Omental fat pad (tissue), 4 donors: Measurements from ENCODE around the gene CLDN2. TPM values are rescaled to one million over a fixed set of nuclear protein-coding genes. Genes with fewer than 3 reads are reported as not detected.

Experiments
- ATAC-seq: fragments of 150-250 bp; one replicate; pipeline ENCODE4 v1.9.1; 2016; ENCODE audit warnings: mild to moderate bottlenecking, moderate library complexity; ENCODE audit not compliant: low FRiP score
- DNase-seq: peaks from one replicate; pipeline ENCODE4 v3.0.0-alpha.2; 2019; ENCODE audit warnings: low spot score
- CTCF ChIP-seq, 3 donors: fragments of 450-650 bp; IDR thresholded peaks; one replicate each; pipeline ENCODE4 v1.5.1; 2016 to 2017; ENCODE audit warnings: antibody characterized with exemption in 3 of 3, mild to moderate bottlenecking in 3 of 3, moderate library complexity in 2 of 3
- total RNA-seq, 4 donors: library from RNA; depleted of rRNA; stranded (reverse); fragments of >200 nt; gene quantifications; one replicate each; pipeline ENCODE4 v1.1.0, GENCODE V29; 2016

Gene CLDN2
- total RNA-seq, 4 donors from 2014 or later: 0.24 to 2.4 (median 0.30) TPM

- no peak for TF ChIP-seq CTCF (IDR thresholded peaks at IDR 0.05)
- DNase-seq (no peak), ATAC-seq (no peak)
These were observed 28.4 kb downstream of the CLDN2 start for GRCh38 chrX:106948641-106949040.

- no peak for ATAC-seq
- DNase-seq: no peak
- TF ChIP-seq CTCF (IDR thresholded peaks at IDR 0.05): no peak
These were observed 29.2 kb downstream of the CLDN2 start for GRCh38 chrX:106949366-106949765.

GRCh38 chrX:106950381-106950780 is 30.2 kb downstream of the CLDN2 start:
- TF ChIP-seq CTCF (IDR thresholded peaks at IDR 0.05): no peak
- DNase-seq (no peak), ATAC-seq (no peak)

- no peak for DNase-seq
- ATAC-seq: no peak
- TF ChIP-seq CTCF (IDR thresholded peaks at IDR 0.05): no peak
These were observed 31.0 kb downstream of the CLDN2 start for GRCh38 chrX:106951230-106951629.

GRCh38 chrX:106952089-106952488 is 31.9 kb downstream of the CLDN2 start:
- DNase-seq: no peak
- no peak for TF ChIP-seq CTCF (IDR thresholded peaks at IDR 0.05)
- ATAC-seq: no peak

GRCh38 chrX:106952538-106952937 is 32.3 kb downstream of the CLDN2 start:
- no peak for TF ChIP-seq CTCF (IDR thresholded peaks at IDR 0.05)
- no peak for DNase-seq
- ATAC-seq: no peak

GRCh38 chrX:106952988-106953387 is 32.8 kb downstream of the CLDN2 start:
- no peak for DNase-seq

More at GRCh38 chrX:106952988-106953387, 32.8 kb downstream of the CLDN2 start:
- no peak for TF ChIP-seq CTCF (IDR thresholded peaks at IDR 0.05)
- ATAC-seq: no peak
